ENCODE measurements around the gene SNRNP25.

GRCh38 chr16:59440-60059, 5.9 kb downstream of the SNRNP25 start:
- TF ChIP-seq YY1 (tag by site-specific recombination; IDR thresholded peaks at IDR 0.05) (no peak), SP2 (tag by site-specific recombination; IDR thresholded peaks at IDR 0.05) (no peak), ZNF792 (tag by site-specific recombination; IDR thresholded peaks at IDR 0.05) (no peak), IKZF3 (tag by site-specific recombination; IDR thresholded peaks at IDR 0.05) (no peak), CTCF (tag by site-specific recombination; IDR thresholded peaks at IDR 0.05) (no peak), PBX3 (CRISPR knock-in tag; IDR thresholded peaks at IDR 0.05) (no peak), KLF10 (tag by site-specific recombination; IDR thresholded peaks at IDR 0.05) (no peak), SALL2 (tag by site-specific recombination; IDR thresholded peaks at IDR 0.05; ENCODE audit: borderline replicate concordance) (no peak), ZBTB21 (tag by site-specific recombination; IDR thresholded peaks at IDR 0.05) (no peak), PRDM10 (tag by site-specific recombination; IDR thresholded peaks at IDR 0.05) (no peak), BCL11A (tag by site-specific recombination; IDR thresholded peaks at IDR 0.05; ENCODE audit: low read depth) (no peak), ZBTB1 (tag by site-specific recombination; IDR thresholded peaks at IDR 0.05) (no peak), RBAK (tag by site-specific recombination; IDR thresholded peaks at IDR 0.05) (no peak)
